Trophoblast cell (in vitro differentiated cells and primary cell): ENCODE measurements around the gene SLC7A9. TPM values are rescaled to one million over a fixed set of nuclear protein-coding genes. Genes with fewer than 3 reads are reported as not detected.

Experiments used
- DNase-seq, 2 donors: peaks; one replicate each; pipeline ENCODE4 v3.0.0-alpha.2; 2016
- H2AFZ ChIP-seq: 2 replicates; pipeline ENCODE4 v1.6.1; 2013; ENCODE audit warnings: low read length, moderate library complexity, mild to moderate bottlenecking; ENCODE audit not compliant: insufficient read depth, poor library complexity
- H2AK5ac ChIP-seq: 2 replicates; pipeline ENCODE4 v1.6.1; 2013; ENCODE audit warnings: mild to moderate bottlenecking, low read length
- H2BK120ac ChIP-seq: 2 replicates; pipeline ENCODE4 v1.6.1; 2013; ENCODE audit warnings: low read length, mild to moderate bottlenecking, moderate library complexity; ENCODE audit not compliant: insufficient read depth, poor library complexity
- H2BK12ac ChIP-seq: 2 replicates; pipeline ENCODE4 v1.6.1; 2013; ENCODE audit warnings: mild to moderate bottlenecking, low read length, moderate library complexity
- H2BK5ac ChIP-seq: 2 replicates; pipeline ENCODE4 v1.6.1; 2013; ENCODE audit warnings: low read length, low read depth, moderate library complexity, mild to moderate bottlenecking; ENCODE audit not compliant: poor library complexity
- H3K14ac ChIP-seq: 2 replicates; pipeline ENCODE4 v1.6.1; 2013; ENCODE audit warnings: mild to moderate bottlenecking, low read length
- H3K18ac ChIP-seq: 2 replicates; pipeline ENCODE4 v1.6.1; 2013; ENCODE audit warnings: mild to moderate bottlenecking, low read length
- H3K23ac ChIP-seq: 2 replicates; pipeline ENCODE4 v1.6.1; 2013; ENCODE audit warnings: low read length
- H3K27ac ChIP-seq: 2 replicates; pipeline ENCODE4 v1.5.1; 2013; ENCODE audit warnings: low read depth, mild to moderate bottlenecking, inconsistent platforms, low read length, moderate library complexity
- H3K27me3 ChIP-seq: 2 replicates; pipeline ENCODE4 v1.6.1; 2013; ENCODE audit warnings: inconsistent platforms, mild to moderate bottlenecking, low read length, moderate library complexity; ENCODE audit not compliant: insufficient read depth
- H3K36me3 ChIP-seq, 2 experiments: 1 replicate in 1 of 2; 2 replicates in 1 of 2; pipeline ENCODE4 v1.6.1; 2013; ENCODE audit warnings: low read length in 2 of 2, mild to moderate bottlenecking in 2 of 2, moderate library complexity in 1 of 2; ENCODE audit not compliant: insufficient read depth in 2 of 2, control insufficient read depth in 1 of 2
- H3K4ac ChIP-seq: 2 replicates; pipeline ENCODE4 v1.6.1; 2013; ENCODE audit warnings: low read depth, mild to moderate bottlenecking, low read length, moderate library complexity
- H3K4me1 ChIP-seq, 2 experiments: 1 replicate in 1 of 2; 2 replicates in 1 of 2; pipeline ENCODE4 v1.6.1; 2013; ENCODE audit warnings: low read length in 2 of 2, mild to moderate bottlenecking in 2 of 2, moderate library complexity in 1 of 2; ENCODE audit not compliant: insufficient read depth in 2 of 2, control insufficient read depth in 1 of 2
- H3K4me2 ChIP-seq: 2 replicates; pipeline ENCODE4 v1.6.1; 2013; ENCODE audit warnings: inconsistent platforms, mild to moderate bottlenecking, low read length, moderate library complexity
- H3K4me3 ChIP-seq: 2 replicates; pipeline ENCODE4 v1.5.1; 2013; ENCODE audit warnings: mild to moderate bottlenecking, low read depth, low read length, inconsistent platforms
- H3K79me1 ChIP-seq: one replicate; pipeline ENCODE4 v1.6.1; 2013; ENCODE audit warnings: low read length
- H3K79me2 ChIP-seq: 2 replicates; pipeline ENCODE4 v1.6.1; 2013; ENCODE audit warnings: low read length, mild to moderate bottlenecking; ENCODE audit not compliant: control insufficient read depth, insufficient read depth, poor library complexity
- H3K9ac ChIP-seq: 2 replicates; pipeline ENCODE4 v1.6.1; 2013; ENCODE audit warnings: mild to moderate bottlenecking, low read length
- H3K9me3 ChIP-seq: 2 replicates; pipeline ENCODE4 v1.6.1; 2013; ENCODE audit warnings: low read depth, mild to moderate bottlenecking, control low read depth, inconsistent platforms, low read length; ENCODE audit not compliant: insufficient read depth
- H4K12ac ChIP-seq: 2 replicates; pipeline ENCODE4 v1.6.1; 2013; ENCODE audit warnings: low read depth, mild to moderate bottlenecking, low read length, moderate library complexity
- H4K8ac ChIP-seq: 2 replicates; pipeline ENCODE4 v1.6.1; 2013; ENCODE audit warnings: low read depth, mild to moderate bottlenecking, low read length, moderate library complexity
- H4K91ac ChIP-seq: one replicate; pipeline ENCODE4 v1.6.1; 2013; ENCODE audit warnings: low read depth, mild to moderate bottlenecking, low read length, moderate library complexity
- WGBS: extraction: QIAGEN DNeasy Blood & Tissue Kit; methylation state at CpG from one replicate; pipeline ENCODE4 v1.1.7; 2013; ENCODE audit warnings: missing lambda C conversion rate; ENCODE audit not compliant: insufficient read length, insufficient coverage; ENCODE audit errors: extremely low coverage; 5-methylcytosine and 5-hydroxymethylcytosine counted together
- polyA plus RNA-seq: library from polyadenylated mRNA; stranded (reverse); fragments of 200-250 nt; gene quantifications from 2 replicates; pipeline ENCODE4 v1.2.3, GENCODE V29; 2013

The SLC7A9 gene
- 0.10 TPM in 2 replicates for polyA plus RNA-seq

- Histone ChIP-seq H3K4me3 (no peak within 1 kb of the TSS), H3K27ac (no peak within 1 kb of the TSS), H3K14ac (no peak within 1 kb of the TSS), H3K23ac (no peak within 1 kb of the TSS), H2AK5ac (no peak within 1 kb of the TSS), H2BK120ac (no peak within 1 kb of the TSS), H3K27me3 (no peaks in the 10 kb centered on the region), H3K79me1 (no peaks in the 10 kb centered on the region), H3K4me1 (peaks cover 4% of the 10 kb centered on the region in 2 experiments), H2BK5ac (no peak within 1 kb of the TSS), H3K4me2 (peak within 1 kb of the TSS; percentile 22), H2AFZ (no peak within 1 kb of the TSS), H2BK12ac (no peak within 1 kb of the TSS), H3K18ac (no peak within 1 kb of the TSS), H4K8ac (no peak within 1 kb of the TSS), H4K12ac (no peak within 1 kb of the TSS), H3K9ac (no peak within 1 kb of the TSS), H3K36me3 (no peaks in the 10 kb centered on the region), H3K4ac (no peak within 1 kb of the TSS), H3K9me3 (no peaks in the 10 kb centered on the region), H3K79me2 (no peaks in the 10 kb centered on the region), H4K91ac (no peak within 1 kb of the TSS)
- WGBS, result no CpG with 5 or more reads among the region's 14 CpGs
- peak; percentile 12 to 27 for DNase-seq
These were observed at the start of gene SLC7A9 for GRCh38 chr19:32869369-32869965. SLC7A9 (minus strand) TSS chr19:32869767; CDS start chr19:32868534, 1,233 bp downstream.

- Histone ChIP-seq H3K27ac (no peak overlapping the region), H4K12ac (no peak overlapping the region), H2AK5ac (no peak overlapping the region), H4K8ac (no peak overlapping the region), H3K36me3 (peaks cover 7 to 17% of the 10 kb centered on the region in 2 experiments), H3K9ac (no peak overlapping the region), H2BK120ac (no peak overlapping the region), H3K4me3 (no peak overlapping the region), H2BK5ac (no peak overlapping the region), H3K79me2 (no peaks in the 10 kb centered on the region), H3K9me3 (no peaks in the 10 kb centered on the region), H3K79me1 (no peaks in the 10 kb centered on the region), H3K14ac (no peak overlapping the region), H3K4me1 (peaks cover 9% of the 10 kb centered on the region in 2 experiments), H3K4me2 (no peak overlapping the region), H3K23ac (no peak overlapping the region), H3K18ac (no peak overlapping the region), H4K91ac (no peak overlapping the region), H2AFZ (no peak overlapping the region), H3K27me3 (no peaks in the 10 kb centered on the region), H2BK12ac (no peak overlapping the region), H3K4ac (no peak overlapping the region)
- no peak for DNase-seq
- WGBS, result no CpG with 5 or more reads among the region's 4 CpGs
These were observed 49.8 kb upstream of the SLC7A9 start for GRCh38 chr19:32919365-32919764.

GRCh38 chr19:32917616-32917996 lies 48.0 kb upstream of the SLC7A9 start:
- peaks cover 9% of the 10 kb centered on the region in 2 experiments for H3K4me1 ChIP-seq
- no peaks in the 10 kb centered on the region for H3K79me1 ChIP-seq
- H3K4me2 ChIP-seq, result no peak overlapping the region
- no peak overlapping the region for H3K23ac ChIP-seq
- H4K91ac ChIP-seq, result no peak overlapping the region
- no peak overlapping the region for H3K18ac ChIP-seq
- no peaks in the 10 kb centered on the region for H3K9me3 ChIP-seq
- no peak overlapping the region for H2AFZ ChIP-seq
- no peak overlapping the region for H4K8ac ChIP-seq
- no peak overlapping the region for H2BK120ac ChIP-seq
- no peak overlapping the region for H4K12ac ChIP-seq
- H3K27ac ChIP-seq, result no peak overlapping the region
- no peak overlapping the region for H2AK5ac ChIP-seq
- H2BK5ac ChIP-seq, result no peak overlapping the region
- H3K4ac ChIP-seq, result no peak overlapping the region
- no peaks in the 10 kb centered on the region for H3K79me2 ChIP-seq
- H3K9ac ChIP-seq, result no peak overlapping the region
- WGBS, result no CpG with 5 or more reads among the region's 8 CpGs
- H2BK12ac ChIP-seq, result no peak overlapping the region
- no peaks in the 10 kb centered on the region for H3K27me3 ChIP-seq
- H3K4me3 ChIP-seq, result no peak overlapping the region
- no peak overlapping the region for H3K14ac ChIP-seq
- H3K36me3 ChIP-seq, result peaks cover 5 to 9% of the 10 kb centered on the region in 2 experiments
- DNase-seq, result peak in 1 of 2 donors; percentile 19

GRCh38 chr19:32916969-32917615 lies 47.5 kb upstream of the SLC7A9 start:
- no peak overlapping the region for H3K23ac ChIP-seq
- H3K4ac ChIP-seq, result no peak overlapping the region
- H3K4me2 ChIP-seq, result no peak overlapping the region
- H4K91ac ChIP-seq, result no peak overlapping the region
- no peaks in the 10 kb centered on the region for H3K27me3 ChIP-seq
- H2AFZ ChIP-seq, result no peak overlapping the region
- H3K4me1 ChIP-seq, result peaks cover 9% of the 10 kb centered on the region in 2 experiments
- no peaks in the 10 kb centered on the region for H3K79me1 ChIP-seq
- H3K9ac ChIP-seq, result no peak overlapping the region
- H3K14ac ChIP-seq, result no peak overlapping the region
- H2BK120ac ChIP-seq, result no peak overlapping the region
- WGBS, result no CpG with 5 or more reads among the region's 4 CpGs
- no peak overlapping the region for H3K27ac ChIP-seq
- no peak overlapping the region for H2BK5ac ChIP-seq
- DNase-seq, result no peak
- H3K4me3 ChIP-seq, result no peak overlapping the region
- peaks cover 4 to 7% of the 10 kb centered on the region in 2 experiments for H3K36me3 ChIP-seq
- no peak overlapping the region for H4K12ac ChIP-seq
- H3K79me2 ChIP-seq, result no peaks in the 10 kb centered on the region
- H2BK12ac ChIP-seq, result no peak overlapping the region
- no peak overlapping the region for H4K8ac ChIP-seq
- H2AK5ac ChIP-seq, result no peak overlapping the region
- no peaks in the 10 kb centered on the region for H3K9me3 ChIP-seq
- no peak overlapping the region for H3K18ac ChIP-seq
